Heart left ventricle (tissue), 16 donors: ENCODE measurements around the gene COLGALT1. TPM values are rescaled to one million over a fixed set of nuclear protein-coding genes. Genes with fewer than 3 reads are reported as not detected.

Experiments used
- ATAC-seq, 4 donors: fragments of 200-7000 bp; cut with Tn5 transposase; one replicate each; pipeline ENCODE4 v1.9.1; 2020 to 2022; ENCODE audit warnings: moderate library complexity in 4 of 4, mild to moderate bottlenecking in 3 of 4, moderate number of reproducible peaks in 1 of 4
- DNase-seq, 5 donors: peaks; one replicate each; pipeline ENCODE4 v3.0.0-alpha.2; 2020
- H3K27ac ChIP-seq, 12 donors: fragments of 200-600 bp; sonication (generic) in 4 of 12; one replicate each; pipeline versions ENCODE4 v1.5.0 to v1.8.0; 2016 to 2022; ENCODE audit warnings: mild to moderate bottlenecking in 2 of 12
- H3K27me3 ChIP-seq, 9 donors: fragments of 200-600 bp; sonication (generic) in 2 of 9; one replicate each; pipeline versions ENCODE4 v1.5.1 to v1.8.0; 2016 to 2022; ENCODE audit warnings: mild to moderate bottlenecking in 3 of 9
- H3K36me3 ChIP-seq, 9 donors: fragments of 200-600 bp; sonication (generic) in 2 of 9; one replicate each; pipeline versions ENCODE4 v1.5.0 to v1.8.0; 2018 to 2022; ENCODE audit warnings: mild to moderate bottlenecking in 2 of 9
- H3K4me1 ChIP-seq, 12 donors: fragments of 200-600 bp; sonication (generic) in 4 of 12; one replicate each; pipeline versions ENCODE4 v1.5.0 to v1.8.0; 2016 to 2022; ENCODE audit warnings: mild to moderate bottlenecking in 3 of 12
- H3K4me3 ChIP-seq, 12 donors: fragments of 200-600 bp; sonication (generic) in 4 of 12; one replicate each; pipeline versions ENCODE4 v1.5.0 to v1.8.0; 2017 to 2022; ENCODE audit warnings: mild to moderate bottlenecking in 9 of 12, moderate library complexity in 4 of 12
- H3K9me3 ChIP-seq, 12 donors: fragments of 200-600 bp; sonication (generic) in 4 of 12; one replicate each; pipeline versions ENCODE4 v1.5.0 to v1.8.0; 2016 to 2022; ENCODE audit warnings: mild to moderate bottlenecking in 1 of 12
- CTCF ChIP-seq, 12 donors: fragments of 200-600 bp; sonication (generic) in 4 of 12; IDR thresholded peaks; one replicate each; pipeline versions ENCODE4 v1.5.0 to v1.8.0; 2018 to 2022; ENCODE audit warnings: antibody characterized with exemption in 12 of 12, mild to moderate bottlenecking in 5 of 12
- POLR2A ChIP-seq, 2 donors: fragments of 450-650 bp; IDR thresholded peaks; one replicate each; pipeline ENCODE4 v1.6.1; 2017; ENCODE audit warnings: antibody characterized with exemption in 2 of 2, mild to moderate bottlenecking in 2 of 2, moderate library complexity in 2 of 2
- WGBS, 4 donors: extraction: QIAGEN DNeasy Blood & Tissue Kit in 2 of 4; methylation state at CpG; one replicate each; pipeline versions ENCODE4 v1.1.5 to v1.1.7; 2013 to 2018; 5-methylcytosine and 5-hydroxymethylcytosine counted together
- intact Hi-C, 10 donors: fragments of 100-400 bp; cut with DNase I; formaldehyde crosslinking; loops; one replicate each; pipeline versions ENCODE4 v1.11.1 to v1.14.2; 2022
- polyA plus RNA-seq, 2 donors: library from polyadenylated mRNA; stranded (reverse); fragments of 200-250 nt; gene quantifications; one replicate each; pipeline ENCODE4 v1.2.3, GENCODE V29; 2013
- total RNA-seq, 9 donors: library from RNA; depleted of rRNA in 2 of 9; stranded (reverse); fragments of >200 nt in 2 of 9; fragmentation: NEBNext Ultra II Directional in 3 of 9; extraction: Animal tissue kit (Norgen Biotek cat#: 25700) in 3 of 9; gene quantifications; one replicate each; pipeline versions ENCODE4 v1.1.0 to v1.2.4, GENCODE V29; 2016 to 2023
- donor health status: ischemic (EF 13 %, LVEDD 7.1; RV severe dilation, severe dysfunction).
- donor health status: healthy with polysubstance abuse.
- donor health status: DM: no; HTN: yes; CAD: no.
- donor health status: DM: no; HTN: no; CAD: no.
- donor health status: ischemic (EF 25% LVEDD 6.9; RV normal size, moderate dysfunction).
- donor health status: ischemic (EF 25% LVEDD 5.7; RV mildly dilated, moderate dysfunction).
- donor health status: healthy.
- donor health status: DM: yes; HTN: yes; CAD: no.
- donor health status: ischemic (EF 35%, LVEDD 5.7; RV mildly dilated, moderate dysfunction).
- donor health status: nonischemic (EF 11% LVEDD 7.7; RV severe dilation, severe dysfunction).
- donor health status: DM: yes; HTN: yes; CAD: no.
- donor health status: PGD.
- donor health status: ischemic (EF 29% LVEDD 5.4; RV normal size, mild dysfunction).
- donor health status: nonischemic (EF 23%, LVEDD 6.1; RV moderate dilation, normal function).

COLGALT1 gene
- total and polyA plus RNA-seq, 11 donors, result 16.1 to 117 (median 32.6) TPM

- TF ChIP-seq CTCF (IDR thresholded peaks at IDR 0.05) (no peak), POLR2A (IDR thresholded peaks at IDR 0.05) (no peak)
- peaks cover 0 to 10% (median 1%) of the 10 kb centered on the region in 12 donors for H3K9me3 ChIP-seq
- no peak for ATAC-seq
- peaks cover 0 to 39% (median 0%) of the 10 kb centered on the region in 9 donors for H3K27me3 ChIP-seq
- H3K36me3 ChIP-seq, result no peaks in the 10 kb centered on the region
- no peak for DNase-seq
- 72 to 80% (median 79%) methylated on average over 10 of the region's 10 CpGs for WGBS, 4 donors
- no peak overlapping the region for H3K27ac ChIP-seq
- intact Hi-C loops, result no loop called here
- no peak overlapping the region for H3K4me3 ChIP-seq
- H3K4me1 ChIP-seq, result peaks cover 0 to 24% (median 3%) of the 10 kb centered on the region in 12 donors
Measured at GRCh38 chr19:17527326-17527725, 28.1 kb upstream of the COLGALT1 start.

DNA sequence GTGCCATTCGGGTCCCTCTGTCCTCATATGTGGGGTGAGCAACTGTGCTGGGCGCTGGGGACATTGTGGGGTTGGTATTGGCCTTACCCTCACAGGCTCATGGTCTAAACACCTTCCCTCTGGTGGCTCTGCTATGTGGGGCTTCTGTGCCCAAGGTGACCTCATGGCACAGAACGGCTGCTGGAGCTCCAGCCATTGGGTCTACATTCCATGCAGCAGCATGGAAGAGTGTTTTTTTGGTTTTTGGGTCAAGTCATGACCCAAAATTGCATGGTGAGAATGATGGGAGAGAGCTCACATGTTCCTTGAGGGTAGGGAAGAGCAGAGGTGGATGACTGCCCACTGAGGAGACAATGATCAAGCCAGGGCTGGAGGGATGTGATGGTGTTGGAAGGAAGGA, 26.8 kb upstream of the COLGALT1 start:
- intact Hi-C loops, result no loop called here
- 93 to 100% (median 94%) methylated on average over 2 to 3 of the region's 3 CpGs for WGBS, 4 donors

DNA sequence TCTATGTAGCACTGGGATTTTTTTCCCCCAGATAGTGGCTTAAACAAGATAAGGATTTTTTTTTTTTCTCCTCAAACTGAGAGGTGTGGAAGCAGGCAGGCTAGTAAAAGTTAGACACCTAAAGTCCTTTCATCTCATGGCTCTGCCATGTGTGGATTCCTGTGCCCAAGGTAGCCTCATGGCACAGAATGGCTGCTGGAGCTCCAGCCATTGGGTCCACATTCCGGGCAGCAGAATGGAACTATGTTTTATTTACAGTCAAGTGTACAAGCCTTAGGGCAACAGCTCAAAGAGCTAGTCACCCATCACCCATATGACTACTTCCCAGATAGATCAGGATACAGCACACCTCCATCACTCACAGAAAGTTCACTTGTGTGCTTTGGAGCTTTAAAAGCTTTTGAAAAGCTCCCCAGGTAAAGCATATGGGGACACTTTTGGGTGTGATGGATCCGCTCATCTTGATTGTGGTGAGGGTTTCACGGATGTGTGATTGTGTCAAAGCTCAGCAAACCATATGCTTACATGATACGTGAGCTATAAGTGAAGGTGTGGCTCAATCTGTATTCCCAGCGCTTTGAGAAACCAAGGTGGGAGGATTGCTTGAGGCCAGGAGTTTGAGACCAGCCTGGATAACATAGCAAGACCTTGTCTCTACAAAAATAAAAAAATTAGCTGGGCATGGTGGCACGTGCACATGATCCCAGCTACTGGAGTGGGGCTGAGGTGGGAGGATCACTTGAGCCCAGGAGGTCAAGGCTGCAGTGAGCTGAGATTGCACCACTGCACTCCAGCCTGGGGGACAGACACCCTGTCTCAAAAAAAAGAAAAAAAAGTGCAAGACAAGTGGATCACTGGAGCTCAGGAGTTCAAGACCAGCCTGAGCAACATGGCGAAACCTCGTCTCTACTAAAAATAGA, 25.9 kb upstream of the COLGALT1 start:
- intact Hi-C loops, result loop anchor here in 1 of 10 donors (10.0 kb wide), 1 partner anchor 235 kb away; no protein-coding TSS in a partner anchor
- peaks cover 0 to 2% (median 0%) of the 10 kb centered on the region in 12 donors for H3K4me1 ChIP-seq
- WGBS, 4 donors, result 74 to 79% (median 76%) methylated on average over 8 of the region's 8 CpGs
- H3K4me3 ChIP-seq, result no peak overlapping the region
- H3K9me3 ChIP-seq, result peaks cover 0 to 10% (median 1%) of the 10 kb centered on the region in 12 donors
- TF ChIP-seq POLR2A (IDR thresholded peaks at IDR 0.05) (no peak), CTCF (IDR thresholded peaks at IDR 0.05) (no peak)
- no peak for ATAC-seq
- H3K27me3 ChIP-seq, result peaks cover 0 to 39% (median 0%) of the 10 kb centered on the region in 9 donors
- no peak for DNase-seq
- no peaks in the 10 kb centered on the region for H3K36me3 ChIP-seq
- H3K27ac ChIP-seq, result no peak overlapping the region

More for the DNA sequence above, 26.8 kb upstream of the COLGALT1 start:
- ATAC-seq (no peak), DNase-seq (no peak)
- Histone ChIP-seq H3K9me3 (peaks cover 0 to 10% (median 1%) of the 10 kb centered on the region in 12 donors), H3K4me1 (peaks cover 0 to 11% (median 0%) of the 10 kb centered on the region in 12 donors), H3K36me3 (no peaks in the 10 kb centered on the region), H3K27ac (no peak overlapping the region), H3K27me3 (peaks cover 0 to 40% (median 0%) of the 10 kb centered on the region in 9 donors), H3K4me3 (no peak overlapping the region)
- TF ChIP-seq CTCF (IDR thresholded peaks at IDR 0.05), result no peak
- no peak for TF ChIP-seq POLR2A (IDR thresholded peaks at IDR 0.05)

GRCh38 chr19:17530586-17530985, 24.9 kb upstream of the COLGALT1 start:
- intact Hi-C loops, result loop anchor here in 1 of 10 donors (10.0 kb wide), 1 partner anchor 234 kb away; no protein-coding TSS in a partner anchor
- Histone ChIP-seq H3K36me3 (no peaks in the 10 kb centered on the region), H3K27ac (no peak overlapping the region), H3K9me3 (peaks cover 0 to 10% (median 1%) of the 10 kb centered on the region in 12 donors), H3K27me3 (peaks cover 0 to 29% (median 0%) of the 10 kb centered on the region in 9 donors), H3K4me1 (no peaks in the 10 kb centered on the region), H3K4me3 (no peak overlapping the region)
- no peak for TF ChIP-seq CTCF (IDR thresholded peaks at IDR 0.05)
- TF ChIP-seq POLR2A (IDR thresholded peaks at IDR 0.05), result no peak
- DNase-seq (no peak), ATAC-seq (no peak)
- 9 to 21% (median 18%) methylated on average over 8 of the region's 8 CpGs for WGBS, 4 donors
